Measurements from ENCODE around the gene PDAP1.
"Not testable (repeated sequence)": the region's sequence is repeated elsewhere in the genome, so short reads cannot be mapped to it uniquely, and the experiment has no call there.

DNA sequence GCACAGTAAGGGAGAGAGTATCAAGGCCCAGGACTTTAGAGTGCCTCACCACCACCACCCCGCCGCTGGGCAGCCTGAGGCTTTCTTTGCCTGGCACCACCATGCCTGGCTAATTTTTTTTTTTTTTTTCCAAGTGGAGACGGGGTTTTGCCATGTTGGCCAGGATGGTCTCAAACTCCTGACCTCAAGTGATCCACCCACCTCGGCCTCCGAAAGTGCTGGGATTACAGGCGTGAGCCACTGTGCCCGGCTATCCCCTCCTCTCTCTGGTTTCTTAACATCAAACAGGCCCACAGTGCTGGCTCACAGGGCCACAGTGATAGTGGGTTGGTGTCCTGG, 28.7 kb downstream of the PDAP1 start:
- TF ChIP-seq POLR2A (conservative IDR thresholded peaks at IDR 0.05); MAFK (IDR thresholded peaks at IDR 0.05; ENCODE audit: low read length); FOXK2 (conservative IDR thresholded peaks at IDR 0.05 in 1 of 2, IDR thresholded peaks at IDR 0.05 in 1 of 2; ENCODE audit: low read depth in 2 of 2); TFAM (CRISPR knock-in tag; conservative IDR thresholded peaks at IDR 0.05); SMAD3 (CRISPR knock-in tag; conservative IDR thresholded peaks at IDR 0.05); NFIC (IDR thresholded peaks at IDR 0.05); STAT5B (CRISPR knock-in tag; IDR thresholded peaks at IDR 0.05); ETV6 (IDR thresholded peaks at IDR 0.05; ENCODE audit: borderline replicate concordance in 1 of 2, low read depth in 2 of 2, low read length in 1 of 2); ETV6 (CRISPR knock-in tag; IDR thresholded peaks at IDR 0.05; ENCODE audit: borderline replicate concordance): not testable (repeated sequence)
- TF ChIP-seq, protein P1, sequence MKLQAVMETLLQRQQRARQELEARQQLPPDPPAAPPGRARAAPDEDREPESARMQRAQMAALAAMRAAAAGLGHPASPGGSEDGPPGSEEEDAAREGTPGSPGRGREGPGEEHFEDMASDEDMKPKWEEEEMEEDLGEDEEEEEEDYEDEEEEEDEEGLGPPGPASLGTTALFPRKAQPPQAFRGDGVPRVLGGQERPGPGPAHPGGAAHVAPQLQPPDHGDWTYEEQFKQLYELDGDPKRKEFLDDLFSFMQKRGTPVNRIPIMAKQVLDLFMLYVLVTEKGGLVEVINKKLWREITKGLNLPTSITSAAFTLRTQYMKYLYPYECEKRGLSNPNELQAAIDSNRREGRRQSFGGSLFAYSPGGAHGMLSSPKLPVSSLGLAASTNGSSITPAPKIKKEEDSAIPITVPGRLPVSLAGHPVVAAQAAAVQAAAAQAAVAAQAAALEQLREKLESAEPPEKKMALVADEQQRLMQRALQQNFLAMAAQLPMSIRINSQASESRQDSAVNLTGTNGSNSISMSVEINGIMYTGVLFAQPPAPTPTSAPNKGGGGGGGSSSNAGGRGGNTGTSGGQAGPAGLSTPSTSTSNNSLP (IDR thresholded peaks at IDR 0.05; ENCODE audit: borderline replicate concordance, low read depth, low read length), result not testable (repeated sequence)
- TF ChIP-seq, protein P2, sequence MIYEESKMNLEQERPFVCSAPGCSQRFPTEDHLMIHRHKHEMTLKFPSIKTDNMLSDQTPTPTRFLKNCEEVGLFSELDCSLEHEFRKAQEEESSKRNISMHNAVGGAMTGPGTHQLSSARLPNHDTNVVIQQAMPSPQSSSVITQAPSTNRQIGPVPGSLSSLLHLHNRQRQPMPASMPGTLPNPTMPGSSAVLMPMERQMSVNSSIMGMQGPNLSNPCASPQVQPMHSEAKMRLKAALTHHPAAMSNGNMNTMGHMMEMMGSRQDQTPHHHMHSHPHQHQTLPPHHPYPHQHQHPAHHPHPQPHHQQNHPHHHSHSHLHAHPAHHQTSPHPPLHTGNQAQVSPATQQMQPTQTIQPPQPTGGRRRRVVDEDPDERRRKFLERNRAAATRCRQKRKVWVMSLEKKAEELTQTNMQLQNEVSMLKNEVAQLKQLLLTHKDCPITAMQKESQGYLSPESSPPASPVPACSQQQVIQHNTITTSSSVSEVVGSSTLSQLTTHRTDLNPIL (CRISPR knock-in tag; IDR thresholded peaks at IDR 0.05), result not testable (repeated sequence)

Measured in K562 (cell line).